GM21529 (cell line): ENCODE measurements around the gene PTPRG.
"Not testable (repeated sequence)": the region's sequence is repeated elsewhere in the genome, so short reads cannot be mapped to it uniquely, and the experiment has no call there.

Source experiments
- ATAC-seq: cut with Tn5 transposase; IDR thresholded peaks from one replicate; pipeline ENCODE4 v1.9.1; 2021; ENCODE audit not compliant: unreplicated experiment

PTPRG gene

DNA sequence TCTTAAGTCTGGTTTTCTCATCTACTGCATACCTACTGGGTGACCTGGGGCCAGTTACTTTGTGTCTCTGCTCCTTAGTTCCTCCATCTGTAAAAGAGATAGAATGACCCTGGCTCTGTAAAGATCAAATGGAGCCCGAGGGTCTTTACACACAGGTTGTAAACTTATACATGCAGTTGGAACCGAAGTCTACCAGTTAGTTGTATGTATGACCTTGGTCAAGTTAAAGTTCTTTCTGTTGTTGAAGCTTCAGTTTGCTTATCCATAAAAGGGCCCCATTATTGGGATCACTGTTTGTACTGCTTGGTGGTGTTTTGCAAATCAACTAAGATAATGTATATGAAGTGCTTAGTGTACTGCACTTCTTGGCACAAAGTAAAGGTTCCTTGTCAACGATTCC lies 186.9 kb downstream of the PTPRG start:
- ATAC-seq: no peak

DNA sequence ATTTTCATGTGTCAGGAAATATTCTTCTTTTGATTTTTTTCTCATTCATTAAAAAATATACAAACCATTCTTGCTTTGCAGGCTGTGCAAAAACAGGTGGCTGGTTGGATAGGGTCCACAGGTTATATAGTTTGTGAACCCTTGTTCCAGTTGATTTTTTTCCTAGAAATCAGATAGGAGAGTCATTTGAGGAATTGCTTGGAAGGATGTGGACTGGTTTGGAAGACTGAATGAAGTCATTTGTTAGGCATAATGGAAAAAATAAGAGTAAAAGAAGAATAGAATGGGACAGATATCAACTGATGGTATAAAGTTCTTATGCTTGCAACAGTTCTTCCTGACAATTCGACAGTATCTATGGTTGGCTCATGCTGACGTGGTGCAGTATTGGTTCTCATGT lies 189.4 kb downstream of the PTPRG start:
- no peak for ATAC-seq

DNA sequence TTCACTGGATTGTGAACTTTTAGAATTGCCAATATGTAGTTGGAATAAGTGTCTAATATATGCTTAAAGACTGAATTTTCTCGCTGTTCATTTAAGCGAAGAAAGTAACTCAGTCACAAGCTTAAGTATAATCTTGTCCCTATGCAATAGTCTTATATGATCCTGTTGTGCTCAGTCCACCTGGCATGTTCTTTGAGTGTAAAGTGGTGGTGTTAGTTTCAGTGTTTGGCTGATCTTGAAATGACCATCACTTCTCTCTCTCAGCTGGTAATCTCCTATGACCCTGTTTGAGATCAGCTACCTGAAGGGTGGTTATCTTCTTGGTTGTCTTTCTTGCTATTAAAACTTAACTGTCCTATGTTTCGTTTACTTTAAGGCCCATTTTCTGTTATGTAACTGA lies 197.5 kb downstream of the PTPRG start:
- no peak for ATAC-seq

DNA sequence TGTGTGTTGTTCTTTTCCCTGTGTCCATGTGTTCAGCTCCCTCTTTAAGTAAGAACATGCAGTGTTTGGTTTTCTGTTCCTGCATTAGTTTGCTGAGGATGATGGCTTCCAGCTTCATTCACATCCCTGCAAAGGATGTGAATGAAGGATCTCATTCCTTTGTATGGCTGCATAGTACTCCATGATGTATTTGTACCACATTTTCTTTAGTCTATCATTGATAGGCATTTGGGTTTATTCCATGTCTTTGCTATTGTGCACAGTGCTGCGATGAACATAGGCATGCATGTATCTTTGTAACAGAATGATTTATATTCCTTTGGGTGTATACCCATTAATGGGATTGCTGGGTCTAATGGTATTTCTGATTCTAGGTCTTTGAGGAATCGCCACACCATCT lies 199.4 kb downstream of the PTPRG start:
- ATAC-seq: not testable (repeated sequence)

GRCh38 chr3:61761694-61762430 lies 200.5 kb downstream of the PTPRG start:
- no peak for ATAC-seq

GRCh38 chr3:61765157-61765876 lies 203.9 kb downstream of the PTPRG start:
- no peak for ATAC-seq

DNA sequence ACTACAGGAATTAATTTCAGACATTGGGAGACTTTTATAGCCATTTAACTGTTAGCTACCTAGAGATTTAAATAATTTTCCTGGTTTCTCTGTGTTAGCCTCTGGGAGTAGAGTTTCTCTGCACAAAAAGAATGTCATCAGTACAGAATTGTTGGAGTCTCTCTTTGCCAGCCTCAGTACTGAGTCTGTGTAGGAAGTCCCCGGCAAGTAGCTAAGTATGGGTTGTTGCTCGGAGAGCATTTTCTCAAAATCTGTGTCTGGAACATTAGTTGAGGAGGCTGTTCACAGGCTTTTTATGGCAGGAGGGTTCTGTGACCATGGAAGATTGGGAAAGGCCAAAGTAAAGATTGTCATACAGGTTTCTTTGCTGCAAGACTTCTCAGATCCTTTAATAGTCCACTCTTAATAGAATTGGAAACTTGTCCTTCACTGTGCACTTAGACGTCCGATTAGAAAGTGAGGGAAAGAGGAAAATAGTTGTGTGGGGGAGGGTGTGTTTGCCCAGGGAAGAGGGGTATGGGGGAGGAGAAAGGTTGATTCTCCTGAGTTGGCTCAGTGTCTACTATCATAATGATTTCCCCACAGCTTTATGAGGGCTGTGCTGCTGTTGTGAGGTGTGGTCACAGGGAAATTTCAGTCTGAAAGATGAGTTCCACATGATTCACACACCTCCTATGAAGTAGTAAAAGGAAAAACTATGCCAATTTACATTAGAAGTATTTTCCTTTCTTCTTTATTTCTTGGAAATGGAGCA lies 207.1 kb downstream of the PTPRG start:
- no peak for ATAC-seq

GRCh38 chr3:61769266-61769990 lies 208.1 kb downstream of the PTPRG start:
- ATAC-seq: no peak

- ATAC-seq: no peak
Observed at GRCh38 chr3:61771976-61772375, 210.6 kb downstream of the PTPRG start.

DNA sequence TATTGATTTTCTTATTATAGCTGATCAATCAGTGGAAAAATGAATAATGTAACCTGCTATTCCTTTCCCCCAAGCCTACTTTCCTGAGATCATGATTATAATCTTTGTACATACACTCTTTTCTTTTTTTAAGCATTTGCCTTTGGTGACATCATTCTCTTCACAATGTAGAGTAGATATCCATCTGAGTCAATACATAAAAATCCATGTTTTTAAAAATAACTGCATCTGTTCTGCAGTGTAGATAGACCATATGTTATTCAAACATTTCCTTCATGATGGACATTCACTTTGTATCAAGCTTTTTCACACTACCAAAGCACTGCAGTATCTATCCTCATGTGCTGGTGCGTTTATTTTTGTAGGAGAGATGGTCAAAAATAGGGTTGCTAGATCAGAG lies 211.1 kb downstream of the PTPRG start:
- no peak for ATAC-seq

DNA sequence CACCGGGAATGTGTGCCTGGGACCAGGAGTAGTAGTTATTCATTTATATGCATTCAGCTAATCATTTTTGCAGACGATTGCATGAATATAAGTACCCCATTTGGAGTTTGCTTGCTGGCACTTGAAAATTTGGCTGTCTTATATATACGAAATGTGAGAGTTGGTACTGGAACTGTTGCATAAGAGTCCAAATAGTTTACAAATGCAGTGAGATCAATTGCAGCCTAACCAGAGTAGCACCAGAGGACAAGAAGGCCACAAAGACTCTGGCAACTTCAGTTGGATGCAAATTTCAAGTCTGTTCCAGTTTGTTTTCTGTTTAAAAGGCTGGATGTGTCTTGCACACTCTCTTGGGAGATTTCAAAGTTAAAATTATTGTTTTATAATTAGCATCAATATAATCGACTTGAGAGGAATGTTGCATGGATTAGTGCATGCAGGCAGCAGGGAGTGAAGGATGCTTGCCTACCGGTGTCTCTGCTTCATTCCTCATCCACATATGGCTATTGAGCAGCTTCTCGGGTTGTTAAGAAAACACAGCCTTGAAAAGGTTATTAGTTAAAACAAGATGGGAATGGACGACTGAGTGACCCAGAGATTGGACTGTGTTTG lies 213.0 kb downstream of the PTPRG start:
- ATAC-seq: no peak

DNA sequence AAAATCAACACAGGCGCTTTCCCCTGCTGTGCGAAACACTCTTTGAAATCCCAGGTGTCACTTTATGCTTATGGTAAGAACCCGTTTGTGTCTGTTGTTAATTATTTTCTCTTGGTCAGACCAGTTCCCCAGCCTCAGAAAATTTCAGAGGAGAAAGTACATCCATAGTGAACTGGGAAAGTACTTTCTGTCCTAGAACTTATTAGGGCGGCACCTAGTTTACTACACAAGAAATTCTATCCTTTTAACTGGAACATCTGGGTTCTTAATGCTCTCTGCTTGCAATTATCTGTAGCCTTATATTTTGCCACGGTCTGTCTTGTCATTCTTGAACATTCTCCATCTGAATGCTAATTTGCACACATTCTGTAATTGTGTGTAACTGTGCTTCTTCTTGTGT lies 215.0 kb downstream of the PTPRG start:
- ATAC-seq: no peak

- no peak for ATAC-seq
Observed at GRCh38 chr3:61777483-61777882, 216.1 kb downstream of the PTPRG start.

GRCh38 chr3:61778095-61778494 lies 216.7 kb downstream of the PTPRG start:
- ATAC-seq: no peak

DNA sequence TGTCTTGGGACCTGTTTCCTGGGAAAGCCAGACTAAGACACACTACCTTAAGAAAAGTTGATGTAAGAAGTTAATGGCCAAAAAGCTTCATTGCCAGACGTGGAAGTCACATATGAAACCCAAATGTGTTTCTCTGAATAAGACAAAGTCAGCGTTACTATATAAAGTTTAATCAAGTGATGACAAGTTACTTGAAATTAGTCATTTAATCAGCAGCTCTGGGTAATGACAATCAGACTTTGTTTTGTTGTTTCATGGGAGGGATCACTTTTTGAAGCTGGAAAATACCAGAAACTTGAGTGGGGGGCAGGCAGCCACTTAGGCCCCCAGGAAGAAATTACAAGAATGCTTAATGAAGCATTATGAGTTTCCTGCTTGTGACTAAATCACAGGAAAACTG lies 218.6 kb downstream of the PTPRG start:
- ATAC-seq: no peak

GRCh38 chr3:61780455-61781228 lies 219.3 kb downstream of the PTPRG start:
- ATAC-seq: no peak

GRCh38 chr3:61783993-61784718 lies 222.8 kb downstream of the PTPRG start:
- no peak for ATAC-seq

GRCh38 chr3:61788623-61789507 lies 227.5 kb downstream of the PTPRG start:
- ATAC-seq: no peak
